C4-2B (cell line): ENCODE measurements around the gene SLC35F6.

Experiments used
- CTCF ChIP-seq: fragments of 450-650 bp; conservative IDR thresholded peaks from 2 replicates; pipeline ENCODE4 v1.5.1; 2017; ENCODE audit warnings: mild to moderate bottlenecking
- ZFX ChIP-seq: fragments of 450-650 bp; IDR thresholded peaks from 2 replicates; pipeline ENCODE4 v1.6.1; 2017

- no peak for TF ChIP-seq CTCF
- TF ChIP-seq ZFX = no peak
Observed at GRCh38 chr2:26763019-26763418, 1.1 kb upstream of the SLC35F6 start.
